Measurements from ENCODE around the gene BDH1. TPM values are rescaled to one million over a fixed set of nuclear protein-coding genes. Genes with fewer than 3 reads are reported as not detected.
A peak's percentile ranks its signal among the peaks of the same experiment; 100 is the strongest.

Gene BDH1
- total RNA-seq, 1 experiment from 2014 or later: 57.6 TPM

DNA sequence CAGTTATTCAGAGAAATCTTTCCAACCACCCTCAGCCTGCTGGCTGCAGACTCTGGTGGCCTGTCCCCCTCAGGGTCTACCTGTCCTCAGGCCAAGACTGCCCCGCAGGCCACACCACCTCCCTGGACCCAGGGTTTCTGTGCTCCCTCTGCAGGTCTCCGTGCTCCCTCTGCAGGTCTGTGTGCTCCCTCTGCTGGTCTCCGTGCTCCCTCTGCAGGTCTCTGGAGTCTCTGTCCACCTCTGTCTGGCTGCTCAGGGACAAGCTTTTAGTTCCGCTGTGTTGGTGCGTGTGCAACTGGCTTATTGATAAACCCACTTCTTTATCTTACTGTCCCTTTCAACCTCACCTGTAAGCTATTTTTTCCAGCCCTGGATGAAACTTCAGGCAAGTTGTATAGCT is 30.1 kb downstream of the BDH1 start:
- CTCF ChIA-PET: no interaction called here
- no peaks in the 10 kb centered on the region for H3K9me3 ChIP-seq (ENCODE audit: low read depth, low read length, poor library complexity, severe bottlenecking)
- H3K4me3 ChIP-seq (ENCODE audit: low read depth, low read length, poor library complexity, severe bottlenecking): no peak overlapping the region
- intact Hi-C loops (cut with micrococcal nuclease; ENCODE audit: unreplicated experiment): no loop called here
- no TSS peak for BruUV-seq (replicated peaks)
- H3K27me3 ChIP-seq (replicated peaks; ENCODE audit: insufficient read depth, low read depth, low read length, poor library complexity): no peaks in the 10 kb centered on the region
- peaks cover 7% of the 10 kb centered on the region for H3K36me3 ChIP-seq (ENCODE audit: insufficient read depth, low read length, poor library complexity, severe bottlenecking)
- no peak overlapping the region for H3K27ac ChIP-seq (ENCODE audit: low read depth, low read length, poor library complexity, severe bottlenecking)
- POLR2A ChIA-PET (ENCODE audit: low non-redundant PET): no interaction called here
- TF ChIP-seq, protein P1, sequence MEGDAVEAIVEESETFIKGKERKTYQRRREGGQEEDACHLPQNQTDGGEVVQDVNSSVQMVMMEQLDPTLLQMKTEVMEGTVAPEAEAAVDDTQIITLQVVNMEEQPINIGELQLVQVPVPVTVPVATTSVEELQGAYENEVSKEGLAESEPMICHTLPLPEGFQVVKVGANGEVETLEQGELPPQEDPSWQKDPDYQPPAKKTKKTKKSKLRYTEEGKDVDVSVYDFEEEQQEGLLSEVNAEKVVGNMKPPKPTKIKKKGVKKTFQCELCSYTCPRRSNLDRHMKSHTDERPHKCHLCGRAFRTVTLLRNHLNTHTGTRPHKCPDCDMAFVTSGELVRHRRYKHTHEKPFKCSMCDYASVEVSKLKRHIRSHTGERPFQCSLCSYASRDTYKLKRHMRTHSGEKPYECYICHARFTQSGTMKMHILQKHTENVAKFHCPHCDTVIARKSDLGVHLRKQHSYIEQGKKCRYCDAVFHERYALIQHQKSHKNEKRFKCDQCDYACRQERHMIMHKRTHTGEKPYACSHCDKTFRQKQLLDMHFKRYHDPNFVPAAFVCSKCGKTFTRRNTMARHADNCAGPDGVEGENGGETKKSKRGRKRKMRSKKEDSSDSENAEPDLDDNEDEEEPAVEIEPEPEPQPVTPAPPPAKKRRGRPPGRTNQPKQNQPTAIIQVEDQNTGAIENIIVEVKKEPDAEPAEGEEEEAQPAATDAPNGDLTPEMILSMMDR (conservative IDR thresholded peaks at IDR 0.05; ENCODE audit: low read depth, low read length): peak; percentile 58
- no peak for TF ChIP-seq EZH2 (IDR thresholded peaks at IDR 0.05; ENCODE audit: borderline replicate concordance, low read depth, low read length, poor library complexity, severe bottlenecking)
- H3K4me1 ChIP-seq (ENCODE audit: insufficient read depth, low read length, poor library complexity, severe bottlenecking): peaks cover 34% of the 10 kb centered on the region
- DNase-seq (ENCODE audit: low spot score): peak; percentile 61

- H3K36me3 ChIP-seq (ENCODE audit: insufficient read depth, low read length, poor library complexity, severe bottlenecking): peaks cover 6% of the 10 kb centered on the region
- POLR2A ChIA-PET (ENCODE audit: low non-redundant PET): no interaction called here
- intact Hi-C loops (cut with micrococcal nuclease; ENCODE audit: unreplicated experiment): no loop called here
- no peak for TF ChIP-seq EZH2 (IDR thresholded peaks at IDR 0.05; ENCODE audit: borderline replicate concordance, low read depth, low read length, poor library complexity, severe bottlenecking)
- TF ChIP-seq, protein P1 (conservative IDR thresholded peaks at IDR 0.05; ENCODE audit: low read depth, low read length): no peak
- no peaks in the 10 kb centered on the region for H3K27me3 ChIP-seq (replicated peaks; ENCODE audit: insufficient read depth, low read depth, low read length, poor library complexity)
- no peak overlapping the region for H3K27ac ChIP-seq (ENCODE audit: low read depth, low read length, poor library complexity, severe bottlenecking)
- no peak overlapping the region for H3K4me3 ChIP-seq (ENCODE audit: low read depth, low read length, poor library complexity, severe bottlenecking)
- no TSS peak for BruUV-seq (replicated peaks)
- no peak for DNase-seq (ENCODE audit: low spot score)
- CTCF ChIA-PET: no interaction called here
- no peaks in the 10 kb centered on the region for H3K9me3 ChIP-seq (ENCODE audit: low read depth, low read length, poor library complexity, severe bottlenecking)
- peaks cover 40% of the 10 kb centered on the region for H3K4me1 ChIP-seq (ENCODE audit: insufficient read depth, low read length, poor library complexity, severe bottlenecking)
Observed at GRCh38 chr3:197524128-197524527, 31.6 kb downstream of the BDH1 start.

- ChIA-PET CTCF (interaction anchor here (0.6 kb wide), 1 partner anchor 452 kb away, joined by 9 read pairs; no protein-coding TSS in a partner anchor), POLR2A (ENCODE audit: low non-redundant PET) (no interaction called here)
- TF ChIP-seq EZH2 (IDR thresholded peaks at IDR 0.05; ENCODE audit: borderline replicate concordance, low read depth, low read length, poor library complexity, severe bottlenecking): no peak
- TF ChIP-seq, protein P1 (conservative IDR thresholded peaks at IDR 0.05; ENCODE audit: low read depth, low read length): no peak
- H3K4me1 ChIP-seq (ENCODE audit: insufficient read depth, low read length, poor library complexity, severe bottlenecking): peaks cover 40% of the 10 kb centered on the region
- BruUV-seq (replicated peaks): no TSS peak
- peaks cover under 1% of the 10 kb centered on the region for H3K36me3 ChIP-seq (ENCODE audit: insufficient read depth, low read length, poor library complexity, severe bottlenecking)
- intact Hi-C loops (cut with micrococcal nuclease; ENCODE audit: unreplicated experiment): no loop called here
- no peak overlapping the region for H3K4me3 ChIP-seq (ENCODE audit: low read depth, low read length, poor library complexity, severe bottlenecking)
- H3K9me3 ChIP-seq (ENCODE audit: low read depth, low read length, poor library complexity, severe bottlenecking): no peaks in the 10 kb centered on the region
- DNase-seq (ENCODE audit: low spot score): no peak
- no peaks in the 10 kb centered on the region for H3K27me3 ChIP-seq (replicated peaks; ENCODE audit: insufficient read depth, low read depth, low read length, poor library complexity)
- H3K27ac ChIP-seq (ENCODE audit: low read depth, low read length, poor library complexity, severe bottlenecking): no peak overlapping the region
Observed at GRCh38 chr3:197523526-197523925, 32.2 kb downstream of the BDH1 start.

Measured in A673 (cell line).